ENCODE measurements around the gene DSTN. TPM values are rescaled to one million over a fixed set of nuclear protein-coding genes. Genes with fewer than 3 reads are reported as not detected.

The DSTN gene
- total RNA-seq, 1 donor from 2014 or later: 61.2 TPM

GRCh38 chr20:17556837-17557674, 12.8 kb upstream of the DSTN start:
- Mint-ChIP-seq H3K9me3 (no peaks in the 10 kb centered on the region), H3K36me3 (ENCODE audit: low read depth) (no peaks in the 10 kb centered on the region), H3K27ac (no peak overlapping the region), H3K4me3 (ENCODE audit: low read depth) (no peak overlapping the region), H3K27me3 (ENCODE audit: low read depth) (no peaks in the 10 kb centered on the region), H3K4me1 (ENCODE audit: low read depth) (peaks cover 33% of the 10 kb centered on the region)
- no peak for DNase-seq (ENCODE audit: low spot score)
- intact Hi-C loops (cut with micrococcal nuclease): loop anchor here (5.0 kb wide), 1 partner anchor 435 kb away; no protein-coding TSS in a partner anchor

DNA sequence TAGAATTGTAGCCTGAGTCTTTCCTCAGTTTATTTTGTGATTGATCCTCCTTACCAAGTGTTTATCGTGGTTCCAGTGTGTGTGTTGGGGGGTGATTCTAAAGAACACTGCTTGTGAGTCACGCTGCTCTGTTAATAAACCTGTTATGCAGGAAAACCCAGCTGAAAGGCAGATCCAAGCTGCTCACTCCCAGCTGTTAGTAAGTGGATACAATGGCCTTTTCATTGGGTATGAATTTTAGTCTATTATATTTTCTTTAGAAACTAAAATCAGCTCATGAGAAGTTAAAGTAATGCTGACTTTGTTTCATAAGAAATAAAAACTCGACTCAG, 12.2 kb upstream of the DSTN start:
- Mint-ChIP-seq H3K36me3 (ENCODE audit: low read depth) (no peaks in the 10 kb centered on the region), H3K4me3 (ENCODE audit: low read depth) (no peak overlapping the region), H3K9me3 (no peaks in the 10 kb centered on the region), H3K27me3 (ENCODE audit: low read depth) (no peaks in the 10 kb centered on the region), H3K4me1 (ENCODE audit: low read depth) (peaks cover 33% of the 10 kb centered on the region), H3K27ac (no peak overlapping the region)
- intact Hi-C loops (cut with micrococcal nuclease): loop anchor here (1.0 to 5.0 kb wide), 2 partner anchors 14 to 435 kb away; no protein-coding TSS in a partner anchor
- no peak for DNase-seq (ENCODE audit: low spot score)

- H3K36me3 Mint-ChIP-seq (ENCODE audit: low read depth): no peaks in the 10 kb centered on the region
- H3K9me3 Mint-ChIP-seq: no peaks in the 10 kb centered on the region
- no peak for DNase-seq (ENCODE audit: low spot score)
- H3K27ac Mint-ChIP-seq: peak overlapping the region; percentile 93
- H3K4me3 Mint-ChIP-seq (ENCODE audit: low read depth): no peak overlapping the region
- H3K27me3 Mint-ChIP-seq (ENCODE audit: low read depth): no peaks in the 10 kb centered on the region
- intact Hi-C loops (cut with micrococcal nuclease): loop anchor here (1.0 to 5.0 kb wide), 2 partner anchors 13 to 434 kb away; no protein-coding TSS in a partner anchor
- H3K4me1 Mint-ChIP-seq (ENCODE audit: low read depth): peaks cover 33% of the 10 kb centered on the region
Observed at GRCh38 chr20:17558154-17558940, 11.5 kb upstream of the DSTN start.

- H3K27ac Mint-ChIP-seq: peak overlapping the region; percentile 93
- H3K4me3 Mint-ChIP-seq (ENCODE audit: low read depth): no peak overlapping the region
- peaks cover 33% of the 10 kb centered on the region for H3K4me1 Mint-ChIP-seq (ENCODE audit: low read depth)
- intact Hi-C loops (cut with micrococcal nuclease): loop anchor here (1.0 to 5.0 kb wide), 2 partner anchors 12 to 433 kb away; no protein-coding TSS in a partner anchor
- no peaks in the 10 kb centered on the region for H3K36me3 Mint-ChIP-seq (ENCODE audit: low read depth)
- no peaks in the 10 kb centered on the region for H3K27me3 Mint-ChIP-seq (ENCODE audit: low read depth)
- DNase-seq (ENCODE audit: low spot score): no peak
- H3K9me3 Mint-ChIP-seq: no peaks in the 10 kb centered on the region
Observed at GRCh38 chr20:17558941-17559304, 11.0 kb upstream of the DSTN start.

- peak overlapping the region; percentile 93 for H3K27ac Mint-ChIP-seq
- no peaks in the 10 kb centered on the region for H3K27me3 Mint-ChIP-seq (ENCODE audit: low read depth)
- no peaks in the 10 kb centered on the region for H3K9me3 Mint-ChIP-seq
- no peaks in the 10 kb centered on the region for H3K36me3 Mint-ChIP-seq (ENCODE audit: low read depth)
- H3K4me1 Mint-ChIP-seq (ENCODE audit: low read depth): peaks cover 33% of the 10 kb centered on the region
- no peak overlapping the region for H3K4me3 Mint-ChIP-seq (ENCODE audit: low read depth)
- intact Hi-C loops (cut with micrococcal nuclease): loop anchor here (5.0 kb wide), 1 partner anchor 433 kb away; no protein-coding TSS in a partner anchor
- DNase-seq (ENCODE audit: low spot score): no peak
Observed at GRCh38 chr20:17559338-17559737, 10.5 kb upstream of the DSTN start.

GRCh38 chr20:17560344-17561074, 9.4 kb upstream of the DSTN start:
- H3K4me3 Mint-ChIP-seq (ENCODE audit: low read depth): no peak overlapping the region
- no peak for DNase-seq (ENCODE audit: low spot score)
- intact Hi-C loops (cut with micrococcal nuclease): loop anchor here (1.0 to 5.0 kb wide), 2 partner anchors 107 to 402 kb away; no protein-coding TSS in a partner anchor
- H3K27me3 Mint-ChIP-seq (ENCODE audit: low read depth): peaks cover 3% of the 10 kb centered on the region
- no peaks in the 10 kb centered on the region for H3K36me3 Mint-ChIP-seq (ENCODE audit: low read depth)
- peaks cover 33% of the 10 kb centered on the region for H3K4me1 Mint-ChIP-seq (ENCODE audit: low read depth)
- peak overlapping the region; percentile 66 for H3K27ac Mint-ChIP-seq
- H3K9me3 Mint-ChIP-seq: no peaks in the 10 kb centered on the region

GRCh38 chr20:17562804-17563305, 7.0 kb upstream of the DSTN start:
- no peak overlapping the region for H3K4me3 Mint-ChIP-seq (ENCODE audit: low read depth)
- DNase-seq (ENCODE audit: low spot score): no peak
- intact Hi-C loops (cut with micrococcal nuclease): loop anchor here (2.0 to 5.0 kb wide), 2 partner anchors 26 to 104 kb away; no protein-coding TSS in a partner anchor
- H3K27me3 Mint-ChIP-seq (ENCODE audit: low read depth): peaks cover 6% of the 10 kb centered on the region
- peaks cover 3% of the 10 kb centered on the region for H3K9me3 Mint-ChIP-seq
- peaks cover 29% of the 10 kb centered on the region for H3K4me1 Mint-ChIP-seq (ENCODE audit: low read depth)
- H3K36me3 Mint-ChIP-seq (ENCODE audit: low read depth): no peaks in the 10 kb centered on the region
- H3K27ac Mint-ChIP-seq: no peak overlapping the region

- no peak for DNase-seq (ENCODE audit: low spot score)
- H3K4me1 Mint-ChIP-seq (ENCODE audit: low read depth): peaks cover 9% of the 10 kb centered on the region
- H3K36me3 Mint-ChIP-seq (ENCODE audit: low read depth): no peaks in the 10 kb centered on the region
- H3K27me3 Mint-ChIP-seq (ENCODE audit: low read depth): peaks cover 9% of the 10 kb centered on the region
- no peak overlapping the region for H3K4me3 Mint-ChIP-seq (ENCODE audit: low read depth)
- intact Hi-C loops (cut with micrococcal nuclease): no loop called here
- peaks cover 3% of the 10 kb centered on the region for H3K9me3 Mint-ChIP-seq
- H3K27ac Mint-ChIP-seq: no peak overlapping the region
Observed at GRCh38 chr20:17565169-17565845, 4.6 kb upstream of the DSTN start.

DNA sequence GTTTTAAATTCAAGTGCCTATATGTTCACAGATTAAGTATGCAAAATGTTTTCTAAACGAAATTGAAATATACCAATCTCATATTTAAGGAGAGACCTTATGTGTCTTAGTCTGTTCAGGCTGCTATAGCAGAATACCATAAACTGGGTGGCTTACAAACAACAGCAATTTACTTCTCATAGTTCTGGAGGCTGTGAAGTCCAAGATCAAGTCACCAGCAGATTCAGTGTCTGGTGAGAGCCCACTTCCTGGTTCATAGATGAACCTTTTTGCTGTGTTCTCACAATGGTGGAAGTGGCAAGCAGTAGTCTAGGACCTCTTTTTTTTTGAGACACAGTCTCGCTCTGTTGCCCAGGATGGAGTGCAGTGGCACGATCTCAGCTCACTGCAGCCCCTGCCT, 3.5 kb upstream of the DSTN start:
- Mint-ChIP-seq H3K9me3 (peaks cover 3% of the 10 kb centered on the region), H3K36me3 (ENCODE audit: low read depth) (no peaks in the 10 kb centered on the region), H3K27me3 (ENCODE audit: low read depth) (peaks cover 9% of the 10 kb centered on the region), H3K4me1 (ENCODE audit: low read depth) (peaks cover 6% of the 10 kb centered on the region), H3K27ac (no peak overlapping the region), H3K4me3 (ENCODE audit: low read depth) (no peak overlapping the region)
- intact Hi-C loops (cut with micrococcal nuclease): no loop called here
- no peak for DNase-seq (ENCODE audit: low spot score)

GRCh38 chr20:17568045-17568788, 1.7 kb upstream of the DSTN start:
- intact Hi-C loops (cut with micrococcal nuclease): no loop called here
- no peak for DNase-seq (ENCODE audit: low spot score)
- peaks cover 18% of the 10 kb centered on the region for H3K4me1 Mint-ChIP-seq (ENCODE audit: low read depth)
- H3K36me3 Mint-ChIP-seq (ENCODE audit: low read depth): no peaks in the 10 kb centered on the region
- peaks cover 3% of the 10 kb centered on the region for H3K9me3 Mint-ChIP-seq
- peak overlapping the region; percentile 42 for H3K4me3 Mint-ChIP-seq (ENCODE audit: low read depth)
- peaks cover 9% of the 10 kb centered on the region for H3K27me3 Mint-ChIP-seq (ENCODE audit: low read depth)
- no peak overlapping the region for H3K27ac Mint-ChIP-seq

GRCh38 chr20:17568972-17569521, 828 bp upstream of the DSTN start:
- H3K4me3 Mint-ChIP-seq (ENCODE audit: low read depth): peak overlapping the region; percentile 42
- H3K27ac Mint-ChIP-seq: no peak overlapping the region
- H3K36me3 Mint-ChIP-seq (ENCODE audit: low read depth): peaks cover 3% of the 10 kb centered on the region
- intact Hi-C loops (cut with micrococcal nuclease): no loop called here
- DNase-seq (ENCODE audit: low spot score): no peak
- H3K27me3 Mint-ChIP-seq (ENCODE audit: low read depth): peaks cover 9% of the 10 kb centered on the region
- peaks cover 3% of the 10 kb centered on the region for H3K9me3 Mint-ChIP-seq
- H3K4me1 Mint-ChIP-seq (ENCODE audit: low read depth): peaks cover 22% of the 10 kb centered on the region
